ENCODE results near the gene MCM6. TPM values are rescaled to one million over a fixed set of nuclear protein-coding genes. Genes with fewer than 3 reads are reported as not detected.

Gene MCM6
- total RNA-seq, 1 donor from 2014 or later = 197 TPM

GRCh38 chr2:135845997-135846396 is 30.2 kb downstream of the MCM6 start:
- no peak overlapping the region for H3K4me3 Mint-ChIP-seq
- no peak overlapping the region for H3K27ac Mint-ChIP-seq
- H3K27me3 Mint-ChIP-seq = no peaks in the 10 kb centered on the region
- peaks cover 17% of the 10 kb centered on the region for H3K4me1 Mint-ChIP-seq
- no peaks in the 10 kb centered on the region for H3K9me3 Mint-ChIP-seq
- peaks cover 69% of the 10 kb centered on the region for H3K36me3 Mint-ChIP-seq (ENCODE audit: low read depth)
- intact Hi-C loops (cut with micrococcal nuclease) = loop anchor here (10.0 kb wide), 1 partner anchor 71 kb away; no protein-coding TSS in a partner anchor
- no peak for DNase-seq

- Mint-ChIP-seq H3K27me3 (no peaks in the 10 kb centered on the region), H3K4me1 (peaks cover 22% of the 10 kb centered on the region), H3K9me3 (no peaks in the 10 kb centered on the region), H3K36me3 (ENCODE audit: low read depth) (peaks cover 68% of the 10 kb centered on the region), H3K27ac (no peak overlapping the region), H3K4me3 (no peak overlapping the region)
- DNase-seq = no peak
- intact Hi-C loops (cut with micrococcal nuclease) = loop anchor here (10.0 kb wide), 1 partner anchor 70 kb away; no protein-coding TSS in a partner anchor
Observed at GRCh38 chr2:135845257-135845656, 31.0 kb downstream of the MCM6 start.

- H3K4me1 Mint-ChIP-seq = peaks cover 22% of the 10 kb centered on the region
- H3K9me3 Mint-ChIP-seq = no peaks in the 10 kb centered on the region
- no peaks in the 10 kb centered on the region for H3K27me3 Mint-ChIP-seq
- intact Hi-C loops (cut with micrococcal nuclease) = loop anchor here (10.0 kb wide), 1 partner anchor 70 kb away; no protein-coding TSS in a partner anchor
- no peak for DNase-seq
- peaks cover 67% of the 10 kb centered on the region for H3K36me3 Mint-ChIP-seq (ENCODE audit: low read depth)
- H3K27ac Mint-ChIP-seq = peak overlapping the region; percentile 39
- no peak overlapping the region for H3K4me3 Mint-ChIP-seq
Observed at GRCh38 chr2:135844301-135844895, 31.8 kb downstream of the MCM6 start.

DNA sequence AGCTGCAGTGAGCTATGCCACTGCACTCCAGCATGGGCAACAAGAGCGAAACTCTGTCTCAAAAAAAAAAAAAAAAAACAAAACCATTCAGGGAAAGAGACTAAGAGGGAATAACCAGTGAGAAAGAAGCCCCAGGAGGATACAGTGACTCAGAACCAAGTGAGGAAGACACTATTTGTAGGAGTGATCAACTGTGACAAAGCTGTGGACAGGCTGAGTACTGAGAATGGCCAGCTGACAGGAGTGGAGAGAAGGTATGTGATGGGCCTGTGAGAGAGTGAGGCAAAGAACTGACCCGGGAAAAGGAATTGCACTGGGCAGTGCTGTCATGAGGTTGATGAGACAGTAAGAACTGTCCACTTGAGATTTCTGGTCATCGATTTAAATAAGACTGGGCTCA is 32.6 kb downstream of the MCM6 start:
- Mint-ChIP-seq H3K4me1 (peaks cover 17% of the 10 kb centered on the region), H3K4me3 (no peak overlapping the region), H3K36me3 (ENCODE audit: low read depth) (peaks cover 61% of the 10 kb centered on the region), H3K9me3 (no peaks in the 10 kb centered on the region), H3K27ac (no peak overlapping the region), H3K27me3 (no peaks in the 10 kb centered on the region)
- intact Hi-C loops (cut with micrococcal nuclease) = loop anchor here (10.0 kb wide), 1 partner anchor 69 kb away; no protein-coding TSS in a partner anchor
- DNase-seq = no peak

DNA sequence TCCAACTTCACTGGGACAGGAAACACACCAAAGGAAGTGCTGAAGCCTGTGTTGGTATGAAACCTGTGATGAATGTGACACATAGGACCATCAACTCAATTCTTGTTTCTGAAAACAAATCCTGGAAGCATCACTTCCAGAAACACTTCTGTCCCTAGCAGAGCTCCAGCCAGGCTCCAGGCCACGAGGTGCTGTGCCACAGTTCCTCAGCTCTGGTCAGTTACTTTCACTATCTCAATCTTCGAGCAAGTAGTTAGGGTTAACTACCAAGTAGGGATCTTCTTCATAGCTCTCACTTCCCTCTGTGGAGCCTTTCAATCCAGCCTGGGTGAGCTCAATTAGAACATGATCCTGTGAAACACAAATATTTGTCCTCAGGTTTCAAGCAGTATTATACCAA is 35.6 kb downstream of the MCM6 start:
- Mint-ChIP-seq H3K9me3 (no peaks in the 10 kb centered on the region), H3K27me3 (no peaks in the 10 kb centered on the region), H3K4me1 (peaks cover 22% of the 10 kb centered on the region), H3K4me3 (no peak overlapping the region), H3K27ac (no peak overlapping the region), H3K36me3 (ENCODE audit: low read depth) (peaks cover 52% of the 10 kb centered on the region)
- intact Hi-C loops (cut with micrococcal nuclease) = loop anchor here (1.0 to 10.0 kb wide), 2 partner anchors 20 to 66 kb away; no protein-coding TSS in a partner anchor
- DNase-seq = no peak

DNA sequence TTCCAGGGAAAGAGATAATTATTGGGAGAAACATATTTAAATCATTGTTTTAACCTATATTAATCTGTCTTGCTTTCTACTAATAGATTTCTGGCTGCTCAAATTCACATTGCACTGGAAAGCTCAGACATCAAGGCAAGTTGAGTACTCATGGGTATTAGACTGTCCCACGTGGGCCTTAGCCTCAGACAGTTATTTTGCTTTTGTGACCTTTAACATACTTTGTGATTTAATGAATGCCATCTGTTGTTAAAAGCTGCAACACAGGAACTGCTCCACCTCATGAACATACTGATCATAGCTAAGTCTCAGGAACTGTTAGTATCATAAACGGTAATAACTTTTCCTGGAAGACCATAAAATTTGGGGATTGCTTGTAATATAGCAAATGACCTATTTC is 36.5 kb downstream of the MCM6 start:
- no peaks in the 10 kb centered on the region for H3K27me3 Mint-ChIP-seq
- no peak for DNase-seq
- peaks cover 48% of the 10 kb centered on the region for H3K36me3 Mint-ChIP-seq (ENCODE audit: low read depth)
- H3K4me1 Mint-ChIP-seq = peaks cover 23% of the 10 kb centered on the region
- intact Hi-C loops (cut with micrococcal nuclease) = loop anchor here (1.0 to 10.0 kb wide), 2 partner anchors 19 to 65 kb away; no protein-coding TSS in a partner anchor
- no peaks in the 10 kb centered on the region for H3K9me3 Mint-ChIP-seq
- no peak overlapping the region for H3K4me3 Mint-ChIP-seq
- H3K27ac Mint-ChIP-seq = no peak overlapping the region

DNA sequence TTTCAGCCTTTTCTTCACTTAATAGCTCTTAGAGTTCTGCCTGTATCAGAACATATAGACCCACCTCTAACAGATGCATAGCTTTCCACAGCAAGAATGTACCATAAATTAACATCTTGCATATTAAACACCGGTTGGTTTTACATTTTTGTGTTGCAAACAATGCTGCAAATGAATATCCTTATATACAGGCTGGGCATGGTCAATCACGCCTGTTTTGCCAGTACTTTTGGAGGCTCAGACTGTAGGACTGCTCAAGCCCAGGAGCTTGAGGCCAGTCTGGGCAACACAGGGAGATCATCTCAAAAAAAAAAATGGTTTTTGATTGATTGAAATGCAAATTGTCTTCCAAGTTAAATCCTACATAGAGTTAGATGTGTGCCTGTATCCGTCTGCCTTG is 37.7 kb downstream of the MCM6 start:
- intact Hi-C loops (cut with micrococcal nuclease) = no loop called here
- no peaks in the 10 kb centered on the region for H3K27me3 Mint-ChIP-seq
- no peak overlapping the region for H3K4me3 Mint-ChIP-seq
- H3K36me3 Mint-ChIP-seq (ENCODE audit: low read depth) = peaks cover 37% of the 10 kb centered on the region
- H3K27ac Mint-ChIP-seq = no peak overlapping the region
- peaks cover 21% of the 10 kb centered on the region for H3K4me1 Mint-ChIP-seq
- no peak for DNase-seq
- no peaks in the 10 kb centered on the region for H3K9me3 Mint-ChIP-seq

GRCh38 chr2:135836596-135837270 is 39.5 kb downstream of the MCM6 start, which contains the start of gene LCT:
Gene LCT (minus strand): TSS chr2:135837184. CDS start chr2:135837169, 15 bp downstream.
- H3K4me3 Mint-ChIP-seq = no peak within 1 kb of the TSS
- no peak for DNase-seq
- peaks cover 26% of the 10 kb centered on the region for H3K36me3 Mint-ChIP-seq (ENCODE audit: low read depth)
- H3K27me3 Mint-ChIP-seq = no peaks in the 10 kb centered on the region
- H3K27ac Mint-ChIP-seq = no peak within 1 kb of the TSS
- intact Hi-C loops (cut with micrococcal nuclease) = no loop called here
- H3K9me3 Mint-ChIP-seq = no peaks in the 10 kb centered on the region
- peaks cover 19% of the 10 kb centered on the region for H3K4me1 Mint-ChIP-seq

GRCh38 chr2:135832891-135833290 is 43.4 kb downstream of the MCM6 start:
- Mint-ChIP-seq H3K4me3 (no peak overlapping the region), H3K9me3 (no peaks in the 10 kb centered on the region), H3K27me3 (no peaks in the 10 kb centered on the region), H3K4me1 (peaks cover 7% of the 10 kb centered on the region), H3K36me3 (ENCODE audit: low read depth) (peaks cover 6% of the 10 kb centered on the region), H3K27ac (no peak overlapping the region)
- DNase-seq = no peak
- intact Hi-C loops (cut with micrococcal nuclease) = no loop called here

GRCh38 chr2:135831180-135831812 is 44.9 kb downstream of the MCM6 start:
- H3K27ac Mint-ChIP-seq = no peak overlapping the region
- intact Hi-C loops (cut with micrococcal nuclease) = no loop called here
- H3K4me1 Mint-ChIP-seq = peaks cover 3% of the 10 kb centered on the region
- no peak overlapping the region for H3K4me3 Mint-ChIP-seq
- no peaks in the 10 kb centered on the region for H3K27me3 Mint-ChIP-seq
- DNase-seq = no peak
- H3K9me3 Mint-ChIP-seq = no peaks in the 10 kb centered on the region
- H3K36me3 Mint-ChIP-seq (ENCODE audit: low read depth) = peaks cover 4% of the 10 kb centered on the region

GRCh38 chr2:135829378-135830135 is 46.7 kb downstream of the MCM6 start:
- no peaks in the 10 kb centered on the region for H3K27me3 Mint-ChIP-seq
- intact Hi-C loops (cut with micrococcal nuclease) = no loop called here
- no peak for DNase-seq
- H3K4me3 Mint-ChIP-seq = no peak overlapping the region
- H3K27ac Mint-ChIP-seq = no peak overlapping the region
- peaks cover 3% of the 10 kb centered on the region for H3K4me1 Mint-ChIP-seq
- H3K36me3 Mint-ChIP-seq (ENCODE audit: low read depth) = peaks cover 6% of the 10 kb centered on the region
- H3K9me3 Mint-ChIP-seq = no peaks in the 10 kb centered on the region

- Mint-ChIP-seq H3K27ac (no peak overlapping the region), H3K27me3 (no peaks in the 10 kb centered on the region), H3K4me1 (peaks cover 15% of the 10 kb centered on the region), H3K4me3 (no peak overlapping the region), H3K9me3 (peaks cover 13% of the 10 kb centered on the region), H3K36me3 (ENCODE audit: low read depth) (peaks cover 23% of the 10 kb centered on the region)
- intact Hi-C loops (cut with micrococcal nuclease) = no loop called here
- no peak for DNase-seq
Observed at GRCh38 chr2:135826544-135826943, 49.7 kb downstream of the MCM6 start.

- Mint-ChIP-seq H3K27me3 (no peaks in the 10 kb centered on the region), H3K4me3 (no peak overlapping the region)
- intact Hi-C loops (cut with micrococcal nuclease) = no loop called here
Observed at GRCh38 chr2:135825550-135826176, 50.6 kb downstream of the MCM6 start.

More at GRCh38 chr2:135825550-135826176, 50.6 kb downstream of the MCM6 start:
- Mint-ChIP-seq H3K36me3 (ENCODE audit: low read depth) (peaks cover 24% of the 10 kb centered on the region), H3K4me1 (peaks cover 22% of the 10 kb centered on the region), H3K9me3 (peaks cover 13% of the 10 kb centered on the region), H3K27ac (no peak overlapping the region)
- DNase-seq = no peak
